PC-3 (cell line): ENCODE results near the gene AUTS2. TPM values are rescaled to one million over a fixed set of nuclear protein-coding genes. Genes with fewer than 3 reads are reported as not detected.

Experiments used
- ATAC-seq: fragments of 200-7000 bp; cut with Tn5 transposase; 2 replicates; pipeline ENCODE4 v1.9.1; 2020; ENCODE audit warnings: mild to moderate bottlenecking, moderate library complexity
- BruUV-seq: library from RNA; stranded (reverse); fragments of 400-500 nt; replicated peaks from 2 replicates; lab custom pipeline; 2021; lab: Mats Ljungman, UMichigan
- CTCF ChIA-PET: fragments of 300-600 bp; sonication (Branson Sonifier 250); formaldehyde crosslinking; loops from one replicate; lab custom pipeline; 2022; ENCODE audit warnings: antibody characterized with exemption; lab: Charles Lee
- POLR2A ChIA-PET: fragments of 300-600 bp; sonication (Branson Sonifier 250); formaldehyde crosslinking; loops from one replicate; lab custom pipeline; 2022; ENCODE audit warnings: antibody characterized with exemption; ENCODE audit not compliant: unreplicated experiment; lab: Charles Lee
- DNase-seq: peaks from one replicate; pipeline ENCODE4 v3.0.0-alpha.2; 2015
- H2AFZ ChIP-seq: fragments of 300-600 bp; sonication (generic); 2 replicates; pipeline ENCODE4 v1.6.0; 2016; ENCODE audit warnings: antibody characterized with exemption, low read length
- H3F3A ChIP-seq: fragments of 300-600 bp; sonication (generic); one replicate; pipeline ENCODE4 v1.6.0; 2017; ENCODE audit warnings: antibody characterized with exemption, low read length, control low read depth, mild to moderate bottlenecking; ENCODE audit not compliant: unreplicated experiment
- H3K27ac ChIP-seq: fragments of 300-600 bp; sonication (generic); 2 replicates; pipeline ENCODE4 v1.5.1; 2016; ENCODE audit warnings: mild to moderate bottlenecking, low read length
- H3K27me3 ChIP-seq: fragments of 300-600 bp; sonication (generic); 2 replicates; pipeline ENCODE4 v1.6.1; 2016; ENCODE audit warnings: low read length, mixed read lengths
- H3K36me3 ChIP-seq: fragments of 300-600 bp; sonication (generic); 2 replicates; pipeline ENCODE4 v1.6.1; 2016; ENCODE audit warnings: low read depth, mixed run types, low read length, mixed read lengths
- H3K4me1 ChIP-seq: fragments of 300-600 bp; sonication (generic); 2 replicates; pipeline ENCODE4 v1.5.1; 2016; ENCODE audit warnings: low read length; ENCODE audit not compliant: insufficient read depth
- H3K4me2 ChIP-seq: fragments of 300-600 bp; sonication (generic); 2 replicates; pipeline ENCODE4 v1.6.0; 2016; ENCODE audit warnings: low read length
- H3K4me3 ChIP-seq: fragments of 300-600 bp; sonication (generic); 2 replicates; pipeline ENCODE4 v1.5.1; 2016; ENCODE audit warnings: mild to moderate bottlenecking, low read length, mixed read lengths
- H3K79me2 ChIP-seq: fragments of 300-600 bp; sonication (generic); 2 replicates; pipeline ENCODE4 v1.6.1; 2017; ENCODE audit warnings: low read length, mixed read lengths
- H3K9ac ChIP-seq: fragments of 300-600 bp; sonication (generic); 2 replicates; pipeline ENCODE4 v1.6.0; 2016; ENCODE audit warnings: mild to moderate bottlenecking, low read length
- H3K9me2 ChIP-seq: fragments of 300-600 bp; sonication (generic); replicated peaks from 2 replicates; pipeline ENCODE4 v1.6.1; 2016; ENCODE audit warnings: mixed run types, low read length, mixed read lengths
- H3K9me3 ChIP-seq: fragments of 300-600 bp; sonication (generic); 2 replicates; pipeline ENCODE4 v1.6.1; 2016; ENCODE audit warnings: low read length, mixed read lengths
- H4K20me1 ChIP-seq: fragments of 300-600 bp; sonication (generic); 2 replicates; pipeline ENCODE4 v1.6.1; 2016; ENCODE audit warnings: low read length, mixed read lengths
- CTCF ChIP-seq: fragments of 300-600 bp; sonication (generic); conservative IDR thresholded peaks from 2 replicates; pipeline ENCODE4 v1.5.1; 2017; ENCODE audit warnings: antibody characterized with exemption, low read depth, mild to moderate bottlenecking, low read length
- EZH2 ChIP-seq: fragments of 300-600 bp; sonication (generic); IDR thresholded peaks from one replicate; pipeline ENCODE4 v1.6.1; 2017; ENCODE audit warnings: antibody characterized with exemption, mild to moderate bottlenecking, low read length; ENCODE audit not compliant: unreplicated experiment
- EZH2phosphoT487 ChIP-seq: fragments of 300-600 bp; sonication (generic); IDR thresholded peaks from 2 replicates; pipeline ENCODE4 v1.6.1; 2018; ENCODE audit warnings: mild to moderate bottlenecking, antibody characterized with exemption, low read length, borderline replicate concordance
- intact Hi-C: fragments of 100-400 bp; cut with micrococcal nuclease; formaldehyde crosslinking; loops from 2 replicates; pipeline ENCODE4 v1.9.0; 2023
- total RNA-seq: library from RNA; depleted of rRNA; stranded (reverse); fragments of >200 nt; gene quantifications from 2 replicates; pipeline ENCODE4 v1.2.3, GENCODE V29; 2014

AUTS2 gene
- total RNA-seq, 1 experiment from 2014 or later = not detected

- H3K4me2 ChIP-seq = no peak overlapping the region
- no peaks in the 10 kb centered on the region for H3K79me2 ChIP-seq
- H3K9me2 ChIP-seq = no peaks in the 10 kb centered on the region
- no peak for TF ChIP-seq EZH2phosphoT487
- TF ChIP-seq EZH2 = no peak
- no peak for TF ChIP-seq CTCF
- ChIA-PET CTCF (no interaction called here), POLR2A (no interaction called here)
- no peaks in the 10 kb centered on the region for H3F3A ChIP-seq
- no peak overlapping the region for H2AFZ ChIP-seq
- H3K36me3 ChIP-seq = no peaks in the 10 kb centered on the region
- no peaks in the 10 kb centered on the region for H3K4me1 ChIP-seq
- BruUV-seq = no TSS peak
- intact Hi-C loops = no loop called here
- H3K27ac ChIP-seq = no peak overlapping the region
- peaks cover 44% of the 10 kb centered on the region for H3K27me3 ChIP-seq
- no peak overlapping the region for H3K9ac ChIP-seq
- no peak for DNase-seq
- ATAC-seq = no peak
- no peaks in the 10 kb centered on the region for H4K20me1 ChIP-seq
- no peaks in the 10 kb centered on the region for H3K9me3 ChIP-seq
- H3K4me3 ChIP-seq = no peak overlapping the region
Measured at GRCh38 chr7:70696201-70696754, 1098.0 kb downstream of the AUTS2 start.

GRCh38 chr7:70698219-70698832 lies 1100.1 kb downstream of the AUTS2 start:
- H3K9me2 ChIP-seq = no peaks in the 10 kb centered on the region
- DNase-seq = peak; percentile 50
- BruUV-seq = no TSS peak
- no peaks in the 10 kb centered on the region for H3K9me3 ChIP-seq
- no peak overlapping the region for H3K4me2 ChIP-seq
- no peak overlapping the region for H2AFZ ChIP-seq
- H3K36me3 ChIP-seq = no peaks in the 10 kb centered on the region
- CTCF ChIA-PET = interaction anchor here (0.7 kb wide), 1 partner anchor 13 kb away, joined by 3 read pairs; no protein-coding TSS in a partner anchor
- ATAC-seq = no peak
- no peak overlapping the region for H3K4me3 ChIP-seq
- H3K27ac ChIP-seq = no peak overlapping the region
- intact Hi-C loops = no loop called here
- H3K79me2 ChIP-seq = no peaks in the 10 kb centered on the region
- no peaks in the 10 kb centered on the region for H4K20me1 ChIP-seq
- no peaks in the 10 kb centered on the region for H3F3A ChIP-seq
- peaks cover 37% of the 10 kb centered on the region for H3K27me3 ChIP-seq
- POLR2A ChIA-PET = no interaction called here
- H3K4me1 ChIP-seq = no peaks in the 10 kb centered on the region
- no peak overlapping the region for H3K9ac ChIP-seq
- peak; percentile 79 for TF ChIP-seq CTCF
- TF ChIP-seq EZH2phosphoT487 = no peak

GRCh38 chr7:70699271-70699670 lies 1101.0 kb downstream of the AUTS2 start:
- H2AFZ ChIP-seq = no peak overlapping the region
- no peaks in the 10 kb centered on the region for H3K79me2 ChIP-seq
- no peaks in the 10 kb centered on the region for H3F3A ChIP-seq
- intact Hi-C loops = no loop called here
- H3K27ac ChIP-seq = no peak overlapping the region
- H3K4me1 ChIP-seq = no peaks in the 10 kb centered on the region
- TF ChIP-seq EZH2 = no peak
- no peak for TF ChIP-seq CTCF
- no peak for TF ChIP-seq EZH2phosphoT487
- DNase-seq (no peak), ATAC-seq (no peak)
- ChIA-PET CTCF (no interaction called here), POLR2A (no interaction called here)
- no peaks in the 10 kb centered on the region for H3K36me3 ChIP-seq
- BruUV-seq = no TSS peak
- H3K9me2 ChIP-seq = no peaks in the 10 kb centered on the region
- peaks cover 41% of the 10 kb centered on the region for H3K27me3 ChIP-seq
- H3K9me3 ChIP-seq = no peaks in the 10 kb centered on the region
- H3K9ac ChIP-seq = no peak overlapping the region
- H4K20me1 ChIP-seq = no peaks in the 10 kb centered on the region
- no peak overlapping the region for H3K4me2 ChIP-seq
- no peak overlapping the region for H3K4me3 ChIP-seq
